Epithelial cell of prostate (primary cell): Measurements from ENCODE around the gene ST3GAL3.

Experiments
- DNase-seq: peaks from one replicate; pipeline ENCODE4 v3.0.0-alpha.2; 2011; ENCODE audit warnings: low read depth, low spot score
- H3K27ac ChIP-seq: fragments of 450-650 bp; 2 replicates; pipeline ENCODE4 v1.5.1; 2017; ENCODE audit warnings: mild to moderate bottlenecking

Gene ST3GAL3

GRCh38 chr1:43969746-43970466 is 262.6 kb downstream of the ST3GAL3 start, which contains the start of gene DPH2:
Gene DPH2, plus strand, starts transcription at chr1:43970010. Its CDS starts 166 bp downstream, at chr1:43970176.
- peak; percentile 87 for DNase-seq
- no peak within 1 kb of the TSS for H3K27ac ChIP-seq

DNA sequence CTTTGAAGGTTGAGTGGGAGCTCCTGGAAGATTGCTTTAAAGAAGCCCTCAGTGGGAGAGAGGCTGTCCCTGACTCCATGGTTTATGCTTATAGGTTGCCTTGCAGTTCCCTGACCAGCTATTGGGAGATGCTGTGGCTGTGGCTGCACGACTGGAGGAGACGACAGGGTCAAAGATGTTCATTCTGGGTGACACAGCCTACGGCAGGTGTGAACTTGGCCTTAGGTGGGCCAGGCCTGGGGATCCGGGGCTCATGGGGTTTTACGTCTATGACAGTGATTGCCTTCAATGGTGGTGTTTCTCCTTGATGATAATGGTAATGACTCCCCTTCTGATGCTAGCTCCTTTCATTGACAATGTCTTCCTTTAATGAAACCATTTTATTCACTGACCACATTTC is 263.2 kb downstream of the ST3GAL3 start:
- no peak for DNase-seq
- no peak overlapping the region for H3K27ac ChIP-seq

DNA sequence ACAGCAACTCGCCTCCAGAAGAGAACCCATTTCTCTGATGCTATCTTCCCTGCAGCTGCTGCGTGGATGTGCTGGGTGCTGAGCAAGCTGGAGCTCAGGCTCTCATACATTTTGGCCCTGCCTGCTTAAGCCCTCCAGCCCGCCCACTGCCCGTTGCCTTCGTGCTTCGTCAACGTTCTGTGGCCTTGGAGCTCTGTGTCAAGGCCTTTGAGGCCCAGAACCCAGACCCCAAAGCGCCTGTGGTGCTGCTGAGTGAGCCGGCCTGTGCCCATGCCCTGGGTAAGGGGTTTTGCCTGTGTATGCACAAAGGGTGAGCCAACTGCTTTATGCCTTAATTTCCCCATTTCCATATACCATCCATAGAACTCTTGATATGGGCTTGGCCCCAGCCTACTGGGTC is 263.6 kb downstream of the ST3GAL3 start:
- no peak for DNase-seq
- no peak overlapping the region for H3K27ac ChIP-seq

- no peak for DNase-seq
- H3K27ac ChIP-seq = no peak overlapping the region
Observed at GRCh38 chr1:43971336-43971980, 264.1 kb downstream of the ST3GAL3 start.

DNA sequence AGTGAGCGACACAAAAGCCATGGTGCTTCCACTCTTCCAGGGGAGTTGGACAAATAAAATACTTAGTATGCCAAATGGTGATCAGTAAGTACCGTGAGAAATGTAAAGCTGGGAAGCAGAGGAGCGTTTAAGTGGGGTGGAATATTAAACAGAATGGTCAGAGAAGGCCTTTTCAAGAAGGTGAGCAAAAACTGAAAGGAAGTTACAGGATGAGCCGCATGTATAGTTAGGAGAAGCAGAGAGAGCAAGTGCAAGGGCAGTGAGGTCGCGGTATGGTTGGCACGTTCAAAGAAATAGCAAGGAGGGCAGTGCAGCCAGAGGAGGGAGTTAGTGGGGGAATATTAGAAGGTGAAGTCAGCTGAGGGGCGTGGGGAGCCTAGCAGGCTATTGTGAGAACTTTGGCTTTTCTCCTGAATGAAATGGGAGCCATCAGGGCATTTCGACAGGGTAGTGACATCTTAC is 266.7 kb downstream of the ST3GAL3 start:
- DNase-seq = no peak
- H3K27ac ChIP-seq = peak overlapping the region; percentile 66

DNA sequence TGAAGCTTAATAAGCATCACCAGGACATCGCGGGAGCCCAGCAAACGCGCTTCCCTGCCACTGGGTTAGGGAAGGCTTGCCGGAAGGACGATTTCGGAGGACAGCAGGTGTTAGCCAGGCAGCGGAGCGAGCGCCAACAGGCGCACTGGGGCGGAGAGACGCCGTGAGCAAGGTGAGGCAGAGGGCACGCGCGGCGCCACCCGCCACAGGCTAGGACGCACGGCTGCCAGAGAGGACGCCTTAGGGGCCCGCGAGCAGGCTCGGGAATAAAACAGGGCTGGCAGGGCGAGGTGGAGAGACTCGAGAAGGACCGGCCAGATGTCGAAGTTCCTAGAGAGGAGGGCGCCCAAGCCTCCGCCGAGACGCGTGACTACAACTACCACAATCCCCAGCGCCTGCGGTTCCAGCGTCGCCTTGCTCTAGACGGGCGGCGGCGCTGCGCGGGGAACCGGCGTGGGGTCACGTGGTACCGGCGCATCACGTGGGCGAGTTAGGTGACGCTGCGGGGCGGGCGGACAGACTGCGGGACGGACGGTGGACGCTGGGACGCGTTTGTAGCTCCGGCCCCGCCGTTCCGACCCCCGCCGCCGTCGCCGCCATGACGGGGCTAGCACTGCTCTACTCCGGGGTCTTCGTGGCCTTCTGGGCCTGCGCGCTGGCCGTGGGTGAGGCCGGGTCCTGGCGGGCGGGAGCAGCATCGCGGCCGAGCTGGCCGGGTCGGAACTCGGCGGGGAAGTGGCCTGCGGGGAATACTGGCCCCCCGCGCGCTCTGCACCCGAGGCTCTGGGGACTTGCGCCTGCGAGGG is 267.3 kb downstream of the ST3GAL3 start, which contains the start of gene ATP6V0B:
ATP6V0B (plus strand) TSS at position 518 of the 806 bp plus-strand sequence; CDS start at position 599, 81 bp downstream.
- peak; percentile 62 for DNase-seq
- H3K27ac ChIP-seq = peak within 1 kb of the TSS; percentile 66

DNA sequence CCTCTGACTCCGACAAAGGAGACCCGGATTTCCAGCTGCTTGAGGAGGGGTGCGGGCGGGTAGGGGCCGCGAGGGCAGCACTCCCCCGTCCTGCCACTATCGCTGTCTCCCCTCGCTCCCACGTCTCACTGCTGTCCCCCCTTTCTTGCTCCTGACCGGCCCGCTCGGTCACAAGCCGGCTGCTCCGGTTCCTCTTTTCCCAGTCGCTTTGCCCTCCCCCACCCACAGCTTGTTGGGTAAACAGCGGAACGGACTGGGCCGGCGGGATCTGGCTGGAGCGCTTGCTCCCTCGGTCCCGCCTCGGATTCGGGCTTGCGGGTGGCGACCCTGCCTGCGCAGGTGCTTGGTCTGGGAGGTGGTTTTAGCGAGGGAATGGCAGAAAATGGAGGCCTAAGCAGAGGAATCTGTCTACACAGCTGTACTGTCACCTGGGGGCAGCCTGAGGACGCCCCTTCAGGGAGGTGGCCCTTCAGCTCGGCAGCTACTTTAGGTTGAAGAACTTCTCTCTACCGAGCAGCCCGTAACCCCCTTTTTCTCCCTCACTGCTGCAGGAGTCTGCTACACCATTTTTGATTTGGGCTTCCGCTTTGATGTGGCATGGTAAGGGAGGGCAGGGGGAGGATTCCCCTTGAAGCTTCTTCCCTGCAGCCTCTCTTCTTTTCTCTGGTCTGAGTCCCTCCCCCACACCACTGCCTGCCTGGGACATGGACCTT is 268.1 kb downstream of the ST3GAL3 start:
- H3K27ac ChIP-seq = peak overlapping the region; percentile 66
- DNase-seq = no peak

DNA sequence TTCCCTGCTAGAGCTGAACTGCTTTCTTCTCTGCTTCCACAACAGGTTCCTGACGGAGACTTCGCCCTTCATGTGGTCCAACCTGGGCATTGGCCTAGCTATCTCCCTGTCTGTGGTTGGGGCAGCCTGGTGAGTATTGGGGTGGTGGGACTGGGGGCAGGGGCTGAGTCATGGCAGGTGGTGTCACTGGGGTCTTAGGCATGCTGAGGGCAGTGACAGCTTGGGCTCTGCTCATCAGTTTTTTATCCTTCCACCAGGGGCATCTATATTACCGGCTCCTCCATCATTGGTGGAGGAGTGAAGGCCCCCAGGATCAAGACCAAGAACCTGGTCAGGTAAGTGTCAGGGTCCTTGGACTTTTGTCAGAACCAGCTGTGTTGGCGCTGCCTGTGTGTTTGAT is 268.7 kb downstream of the ST3GAL3 start:
- no peak for DNase-seq

GRCh38 chr1:43976890-43977289 is 269.6 kb downstream of the ST3GAL3 start:
- DNase-seq = no peak
- H3K27ac ChIP-seq = no peak overlapping the region

More for the DNA sequence above, 268.7 kb downstream of the ST3GAL3 start:
- no peak overlapping the region for H3K27ac ChIP-seq

DNA sequence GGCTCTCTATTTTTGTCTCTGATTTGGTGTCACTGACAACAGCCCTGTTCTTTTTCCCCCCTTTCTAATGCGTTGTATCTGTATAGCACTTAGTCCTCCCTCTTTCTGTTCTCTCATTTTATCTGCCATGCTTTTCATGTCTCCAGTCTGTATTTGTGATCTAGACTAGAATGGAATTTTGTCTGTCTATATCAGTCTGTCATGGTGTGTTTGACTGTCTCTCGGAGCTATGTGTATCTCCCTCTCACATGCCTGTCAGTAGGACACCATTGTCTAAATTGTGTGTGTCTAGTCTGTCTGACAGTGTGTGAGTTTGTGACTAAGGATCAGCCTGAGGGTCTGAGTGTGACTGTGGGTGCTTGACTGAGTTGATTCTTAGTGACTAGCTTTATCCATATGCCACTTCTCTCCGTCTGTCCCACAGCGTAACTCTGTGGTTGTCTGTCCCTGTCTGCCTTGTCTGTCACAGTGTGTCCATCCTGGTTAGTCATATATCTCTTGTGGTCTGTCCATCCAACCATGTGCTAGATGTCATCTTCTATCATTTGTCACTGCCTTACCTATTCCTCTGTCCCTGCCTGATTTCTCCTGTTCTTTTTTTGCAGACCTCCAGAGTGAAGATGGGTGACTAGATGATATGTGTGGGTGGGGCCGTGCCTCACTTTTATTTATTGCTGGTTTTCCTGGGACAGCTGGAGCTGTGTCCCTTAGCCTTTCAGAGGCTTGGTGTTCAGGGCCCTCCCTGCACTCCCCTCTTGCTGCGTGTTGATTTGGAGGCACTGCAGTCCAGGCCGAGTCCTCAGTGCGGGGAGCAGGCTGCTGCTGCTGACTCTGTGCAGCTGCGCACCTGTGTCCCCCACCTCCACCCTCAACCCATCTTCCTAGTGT is 270.3 kb downstream of the ST3GAL3 start:
- H3K27ac ChIP-seq = no peak overlapping the region
- no peak for DNase-seq

DNA sequence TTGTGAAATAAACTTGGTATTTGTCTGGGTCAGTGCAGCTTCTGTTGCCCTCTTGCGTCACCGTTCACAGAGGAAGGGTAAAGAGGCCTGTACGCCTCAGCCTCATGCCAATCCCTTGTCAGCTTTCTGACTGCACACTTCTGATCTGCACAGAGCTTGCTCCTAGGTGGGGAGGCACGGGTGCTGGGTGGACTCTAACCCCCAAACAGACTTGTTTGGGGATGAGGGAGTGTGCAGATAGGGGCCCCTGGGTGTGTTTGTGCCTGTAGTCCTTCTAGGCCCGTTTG is 270.9 kb downstream of the ST3GAL3 start:
- no peak for DNase-seq
- H3K27ac ChIP-seq = peak overlapping the region; percentile 84

DNA sequence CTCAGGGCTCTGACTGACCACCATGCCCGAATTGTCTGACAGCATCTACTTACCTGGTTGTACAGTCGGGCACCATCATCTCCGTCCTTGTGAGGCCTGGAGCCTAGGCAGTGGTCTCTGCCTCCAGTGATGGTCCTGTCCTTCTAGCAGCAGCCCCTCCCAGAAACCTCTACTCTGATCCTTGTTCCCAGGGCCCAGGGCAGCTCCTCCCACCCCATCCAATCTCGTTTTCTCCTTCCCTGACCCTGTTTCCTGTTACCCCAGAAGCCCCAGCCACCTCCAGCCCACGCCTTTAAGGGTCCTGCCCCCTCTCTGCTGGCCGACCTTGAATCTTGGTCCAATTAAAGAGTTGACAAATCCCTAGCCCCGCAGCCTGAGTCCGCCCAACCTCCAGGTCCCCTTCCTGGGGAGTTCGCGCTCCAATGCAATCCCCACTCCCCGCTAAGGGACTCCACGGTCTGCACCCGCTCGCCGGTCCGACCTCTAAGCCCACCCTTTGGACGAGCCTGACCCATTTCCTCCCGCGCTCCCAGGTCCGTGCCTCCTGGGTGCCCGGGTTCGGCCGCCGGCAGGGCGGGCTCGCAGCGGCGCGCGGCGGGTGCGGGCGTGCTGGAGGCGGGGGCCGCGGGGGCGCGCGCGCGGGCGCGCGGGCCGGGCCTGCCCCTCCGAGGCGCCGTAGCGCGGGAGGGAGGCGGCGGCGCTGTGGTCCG is 271.4 kb downstream of the ST3GAL3 start, which contains the start of gene B4GALT2:
B4GALT2 (plus strand) TSS at position 660 of the 710 bp plus-strand sequence. CDS start 1,951 bp downstream, outside the sequence.
- peak within 1 kb of the TSS; percentile 84 for H3K27ac ChIP-seq
- DNase-seq = no peak

GRCh38 chr1:43979261-43979527 is 271.9 kb downstream of the ST3GAL3 start:
- no peak for DNase-seq
- H3K27ac ChIP-seq = peak overlapping the region; percentile 84

- DNase-seq = no peak
- H3K27ac ChIP-seq = peak overlapping the region; percentile 84
Observed at GRCh38 chr1:43979528-43980254, 272.4 kb downstream of the ST3GAL3 start.

GRCh38 chr1:43980255-43981134 is 273.2 kb downstream of the ST3GAL3 start:
- peak overlapping the region; percentile 84 for H3K27ac ChIP-seq
- DNase-seq = peak; percentile 70
